ENCODE measurements around the gene MTURN.

DNA sequence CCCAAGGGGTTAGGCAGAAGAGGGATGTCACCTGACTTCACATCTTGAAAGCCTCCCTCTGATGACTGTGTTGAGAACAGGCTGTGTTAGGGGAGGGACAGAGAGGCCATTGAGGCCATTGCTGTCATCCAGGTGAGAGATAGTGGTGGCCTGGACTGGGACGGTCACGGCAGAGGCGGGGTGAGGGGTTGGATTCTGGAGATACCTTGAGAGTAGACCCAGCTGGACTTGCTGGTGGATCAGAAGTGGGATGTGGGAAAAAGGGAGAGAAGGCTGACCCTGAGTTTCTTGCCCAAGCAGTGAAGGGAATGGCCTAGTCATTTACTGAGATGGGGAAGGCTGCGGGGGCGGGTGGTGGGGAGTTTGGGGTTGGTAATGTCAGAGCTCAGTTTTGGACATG lies 13.6 kb downstream of the MTURN start:
- TF ChIP-seq ZNF740 (CRISPR knock-in tag; IDR thresholded peaks at IDR 0.05) (no peak), ZNF740 (tag; IDR thresholded peaks at IDR 0.05) (no peak), CBX3 (IDR thresholded peaks at IDR 0.05; ENCODE audit: borderline replicate concordance in 1 of 2, low read length in 2 of 2) (no peak), ZNF384 (IDR thresholded peaks at IDR 0.05; ENCODE audit: low read depth, low read length) (no peak), RBM15 (IDR thresholded peaks at IDR 0.05; ENCODE audit: insufficient read depth, low read length) (no peak), ZNF778 (CRISPR knock-in tag; IDR thresholded peaks at IDR 0.05) (no peak), MCM5 (IDR thresholded peaks at IDR 0.05; ENCODE audit: low read depth) (no peak), RCOR1 (IDR thresholded peaks at IDR 0.05; ENCODE audit: borderline replicate concordance in 1 of 2, low read depth in 2 of 2, low read length in 2 of 2) (no peak)
- TF ChIP-seq, protein P1, sequence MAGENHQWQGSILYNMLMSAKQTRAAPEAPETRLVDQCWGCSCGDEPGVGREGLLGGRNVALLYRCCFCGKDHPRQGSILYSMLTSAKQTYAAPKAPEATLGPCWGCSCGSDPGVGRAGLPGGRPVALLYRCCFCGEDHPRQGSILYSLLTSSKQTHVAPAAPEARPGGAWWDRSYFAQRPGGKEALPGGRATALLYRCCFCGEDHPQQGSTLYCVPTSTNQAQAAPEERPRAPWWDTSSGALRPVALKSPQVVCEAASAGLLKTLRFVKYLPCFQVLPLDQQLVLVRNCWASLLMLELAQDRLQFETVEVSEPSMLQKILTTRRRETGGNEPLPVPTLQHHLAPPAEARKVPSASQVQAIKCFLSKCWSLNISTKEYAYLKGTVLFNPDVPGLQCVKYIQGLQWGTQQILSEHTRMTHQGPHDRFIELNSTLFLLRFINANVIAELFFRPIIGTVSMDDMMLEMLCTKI (IDR thresholded peaks at IDR 0.05; ENCODE audit: partially characterized antibody): no peak
- TF ChIP-seq, protein P2, sequence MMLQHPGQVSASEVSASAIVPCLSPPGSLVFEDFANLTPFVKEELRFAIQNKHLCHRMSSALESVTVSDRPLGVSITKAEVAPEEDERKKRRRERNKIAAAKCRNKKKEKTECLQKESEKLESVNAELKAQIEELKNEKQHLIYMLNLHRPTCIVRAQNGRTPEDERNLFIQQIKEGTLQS (IDR thresholded peaks at IDR 0.05): no peak
- TF ChIP-seq, protein P2 (CRISPR knock-in tag; conservative IDR thresholded peaks at IDR 0.05): no peak
